Kasumi-1 (cell line): Measurements from ENCODE around the gene CUX1.

Source experiments
- DNase-seq, 2 experiments: peaks; one replicate each; lab custom pipeline; 2025; lab: John Stamatoyannopoulos, UW

Gene CUX1

DNA sequence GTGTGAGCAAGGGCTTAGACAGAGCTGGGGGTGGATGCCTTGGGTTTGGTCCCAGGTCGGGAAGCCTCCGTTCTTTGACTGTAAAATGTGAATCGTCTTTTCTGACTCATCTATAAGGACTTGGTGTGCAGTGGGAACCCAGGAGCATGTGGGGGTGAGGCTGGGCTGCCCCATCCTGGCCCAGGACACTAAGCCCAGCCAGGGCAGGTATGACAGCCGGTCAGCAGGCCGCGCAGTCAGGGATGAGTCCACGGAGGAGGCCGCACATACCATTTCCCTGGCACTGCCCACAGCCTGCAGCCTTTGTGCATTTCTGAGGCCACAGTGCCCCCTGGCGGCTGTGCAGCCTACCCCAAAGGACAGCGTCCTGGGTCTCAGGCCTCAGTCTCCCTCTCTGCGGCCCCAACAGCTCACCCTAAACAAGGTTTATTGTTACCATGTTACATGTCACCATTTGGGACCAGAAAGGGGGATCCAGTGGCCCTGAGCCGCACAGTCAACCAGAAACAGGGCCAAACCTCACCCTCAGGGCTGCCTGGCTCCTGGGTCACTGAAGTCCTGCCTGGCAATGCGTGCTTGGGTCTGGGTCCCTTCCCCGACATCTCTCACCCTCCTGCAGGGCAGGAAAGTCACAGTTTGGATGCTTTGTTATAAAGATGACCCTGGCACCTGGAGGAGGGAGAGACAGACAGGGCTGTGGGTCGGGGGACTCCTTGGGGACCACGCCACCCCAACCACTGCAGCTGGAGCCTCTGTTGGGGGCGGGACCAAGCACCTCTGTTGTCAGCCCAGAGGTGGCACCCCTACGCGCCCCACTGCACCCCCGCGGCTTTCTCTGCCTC lies 454.9 kb downstream of the CUX1 start:
- peak in 1 of 2 experiments; percentile 7 for DNase-seq

DNA sequence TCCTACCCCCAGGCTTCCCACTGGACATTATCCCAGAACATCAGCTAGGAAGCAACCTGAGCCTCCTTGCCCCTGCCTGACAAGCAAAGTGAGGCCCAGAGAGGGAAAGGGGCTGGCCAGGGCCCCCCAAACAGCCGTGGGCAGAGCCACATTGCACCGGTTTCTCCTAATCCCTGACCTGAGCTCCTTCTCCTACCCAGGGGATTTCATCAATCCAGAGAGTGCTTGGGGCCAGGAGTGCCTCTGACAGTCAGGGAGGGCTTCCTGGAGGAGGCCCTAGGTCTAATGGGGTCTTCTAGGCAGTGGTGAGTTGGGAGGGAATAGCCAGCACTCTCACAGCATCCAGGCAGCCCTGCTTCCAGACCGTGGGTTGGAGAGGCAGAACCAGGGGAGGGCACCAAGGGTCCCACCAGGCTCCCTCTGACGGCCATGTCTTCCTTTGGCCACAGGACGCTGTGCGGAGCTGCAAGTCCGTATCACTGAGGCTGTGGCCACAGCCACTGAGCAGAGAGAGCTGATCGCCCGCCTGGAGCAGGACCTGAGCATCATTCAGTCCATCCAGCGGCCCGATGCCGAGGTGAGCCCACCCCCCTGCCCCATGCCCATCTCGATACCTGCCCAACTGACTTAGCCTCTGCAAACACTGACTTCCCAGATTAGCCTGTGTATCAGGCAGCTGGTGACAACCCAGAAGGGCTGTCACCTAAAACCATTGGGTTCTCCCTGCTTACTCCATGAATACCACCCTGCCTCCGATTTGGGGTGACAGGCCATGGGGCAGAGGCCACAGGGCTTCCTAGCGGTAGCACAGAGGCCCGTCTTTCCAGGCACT lies 455.7 kb downstream of the CUX1 start:
- DNase-seq: no peak

DNA sequence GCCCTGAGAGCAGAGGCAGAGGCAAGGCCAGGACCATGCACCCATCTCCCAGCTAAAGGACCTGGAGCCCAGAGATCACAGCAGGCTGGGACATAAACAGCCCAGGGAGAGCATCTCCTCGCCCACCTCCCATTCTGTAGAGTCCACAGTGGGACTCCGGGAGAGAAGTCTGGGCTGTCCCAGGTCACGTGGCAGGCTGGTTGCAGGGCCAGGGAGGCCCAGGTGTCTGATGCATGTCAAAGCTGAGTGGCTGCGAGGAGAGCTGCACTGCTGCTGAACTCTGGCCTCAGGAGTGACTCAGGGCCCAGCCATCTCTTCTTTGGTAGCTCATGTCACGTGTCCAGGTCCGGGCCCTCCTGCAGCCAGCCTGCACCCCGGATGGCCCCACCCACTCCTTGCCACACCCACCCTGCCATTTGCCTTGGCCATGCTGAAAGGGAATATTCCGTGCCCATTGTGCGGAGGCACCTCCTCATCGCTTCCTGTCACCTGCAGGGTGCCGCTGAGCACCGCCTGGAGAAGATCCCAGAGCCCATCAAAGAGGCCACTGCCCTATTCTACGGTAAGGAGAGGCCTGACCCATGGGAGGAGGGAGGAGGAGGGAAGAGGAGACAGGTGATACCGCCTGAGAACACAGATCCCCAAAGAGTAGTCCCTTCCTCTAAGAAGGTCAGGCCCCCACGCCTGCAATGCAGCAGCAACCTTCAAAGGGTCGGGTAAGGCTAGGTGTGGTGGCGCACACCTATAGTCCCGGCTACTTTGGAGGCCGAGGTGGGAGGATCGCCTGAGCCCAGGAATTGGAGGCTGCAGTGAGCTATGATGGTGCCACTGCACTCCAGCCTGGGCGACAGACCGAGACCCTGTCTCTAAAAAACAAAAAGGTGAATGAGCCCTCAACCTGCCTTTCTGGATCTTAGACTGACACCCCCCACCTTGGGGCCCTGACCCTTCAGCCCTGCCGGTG lies 456.6 kb downstream of the CUX1 start:
- no peak for DNase-seq

DNA sequence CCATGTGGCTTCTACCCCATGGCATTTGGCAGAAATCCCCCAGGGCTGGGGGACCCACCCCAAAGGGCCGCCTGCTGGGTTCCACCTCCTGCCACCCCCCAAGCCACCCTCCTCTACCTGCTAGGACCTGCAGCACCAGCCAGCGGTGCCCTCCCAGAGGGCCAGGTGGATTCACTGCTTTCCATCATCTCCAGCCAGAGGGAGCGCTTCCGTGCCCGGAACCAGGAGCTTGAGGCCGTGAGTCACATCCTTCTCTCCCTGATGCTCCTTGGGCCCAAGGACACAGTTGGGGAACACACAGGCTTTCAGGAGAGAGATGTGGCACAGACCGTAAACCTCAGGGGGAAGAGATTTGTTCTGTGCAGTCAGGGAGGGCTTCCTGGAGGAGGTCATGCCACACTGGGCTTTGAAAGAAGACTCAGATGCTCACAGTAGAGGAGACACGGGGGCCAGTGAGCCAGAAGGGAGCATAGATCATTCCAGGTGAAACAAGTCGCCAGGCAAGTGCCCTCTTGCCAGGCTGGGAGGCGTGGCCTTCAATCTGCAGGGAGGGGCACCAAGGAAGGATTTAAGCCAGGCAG lies 457.8 kb downstream of the CUX1 start:
- no peak for DNase-seq

DNA sequence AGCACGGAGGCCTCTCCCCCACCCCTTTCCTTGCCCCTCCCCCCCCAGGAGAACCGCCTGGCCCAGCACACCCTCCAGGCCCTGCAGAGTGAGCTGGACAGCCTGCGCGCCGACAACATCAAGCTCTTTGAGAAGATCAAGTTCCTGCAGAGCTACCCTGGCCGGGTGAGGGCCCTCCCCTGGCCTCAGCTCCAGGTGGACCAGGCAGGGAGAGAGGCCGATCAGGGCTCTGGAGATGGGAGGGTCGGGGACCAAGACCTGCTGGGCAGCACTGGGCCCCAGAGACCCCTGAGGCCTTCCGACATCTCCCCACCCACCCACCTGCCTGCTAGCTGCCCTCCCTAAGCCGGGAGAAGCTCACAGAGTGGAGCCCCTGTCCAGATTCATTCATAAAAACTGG lies 460.5 kb downstream of the CUX1 start:
- no peak for DNase-seq

DNA sequence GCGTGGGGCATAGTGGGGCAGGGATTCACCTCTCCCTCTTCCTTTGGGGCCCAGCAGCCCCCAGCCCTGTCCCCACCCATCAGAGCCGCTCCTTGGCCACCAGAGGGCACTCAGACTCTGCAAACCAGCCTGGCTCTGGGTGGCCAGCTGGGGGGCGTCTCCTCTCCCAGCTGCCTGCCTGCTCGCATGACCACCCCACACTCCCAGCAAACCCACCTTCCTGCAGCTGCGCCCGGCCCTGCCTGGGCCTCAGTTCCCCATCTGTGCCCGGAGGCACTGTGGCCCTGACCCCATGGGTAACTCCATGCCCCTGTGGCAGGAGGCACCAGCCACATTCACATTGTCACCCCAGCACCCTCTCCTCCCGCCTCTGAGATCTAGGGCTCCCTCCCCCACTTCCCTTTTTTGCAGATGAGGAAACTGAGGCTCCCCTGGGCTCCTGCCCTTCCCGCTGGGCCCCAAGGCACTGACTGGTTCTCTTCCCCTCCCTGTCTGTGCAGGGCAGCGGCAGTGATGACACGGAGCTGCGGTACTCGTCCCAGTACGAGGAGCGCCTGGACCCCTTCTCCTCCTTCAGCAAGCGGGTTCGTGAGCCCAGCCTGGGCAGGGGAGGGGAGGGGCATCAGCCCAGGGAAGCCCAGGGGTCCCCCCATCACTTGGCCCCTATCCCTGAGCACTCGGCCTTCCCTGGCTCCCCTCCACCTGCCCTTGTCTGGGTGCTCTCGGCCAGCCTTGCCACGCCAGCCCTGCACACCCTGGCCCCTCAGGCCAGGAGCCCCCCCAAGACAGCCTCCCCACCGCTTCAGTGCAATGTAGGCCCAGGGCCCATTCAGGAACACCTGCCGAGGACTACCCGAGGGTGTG lies 462.3 kb downstream of the CUX1 start:
- peak; percentile 53 to 56 for DNase-seq

DNA sequence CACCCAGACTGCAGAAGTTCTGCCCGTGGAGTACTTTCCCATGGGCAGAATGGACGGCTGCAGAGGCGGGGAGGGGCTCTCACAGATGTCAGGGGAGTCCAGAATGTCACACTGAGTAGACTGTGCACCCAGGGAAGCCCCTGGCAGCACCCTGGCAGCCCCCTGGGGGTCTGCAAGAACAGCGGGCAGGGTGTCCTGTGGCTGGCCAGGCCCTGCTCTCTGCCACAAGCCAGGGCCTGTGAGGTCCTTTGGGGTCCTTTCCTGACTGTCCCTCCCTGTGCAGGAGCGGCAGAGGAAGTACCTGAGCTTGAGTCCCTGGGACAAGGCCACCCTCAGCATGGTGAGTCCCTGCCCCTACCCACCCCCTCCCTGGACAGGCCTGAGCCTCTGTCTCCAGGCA lies 463.1 kb downstream of the CUX1 start:
- DNase-seq: no peak

DNA sequence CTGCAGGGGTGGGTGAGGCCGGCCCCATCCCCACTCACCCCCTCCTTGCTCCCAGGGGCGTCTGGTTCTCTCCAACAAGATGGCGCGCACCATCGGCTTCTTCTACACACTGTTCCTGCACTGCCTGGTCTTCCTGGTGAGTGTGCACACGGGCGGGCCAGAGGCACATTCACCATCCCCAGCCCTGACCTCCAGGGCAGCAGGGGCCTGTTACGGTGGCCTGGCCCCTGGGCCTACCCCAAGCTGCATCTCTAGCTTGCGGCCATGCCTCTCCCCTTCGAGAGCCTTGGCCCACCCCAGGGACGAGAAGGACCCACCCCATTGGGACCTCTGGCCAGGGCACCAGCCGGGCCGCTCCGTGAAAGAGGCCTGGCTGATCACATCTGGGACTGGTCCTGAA lies 464.4 kb downstream of the CUX1 start:
- no peak for DNase-seq

DNA sequence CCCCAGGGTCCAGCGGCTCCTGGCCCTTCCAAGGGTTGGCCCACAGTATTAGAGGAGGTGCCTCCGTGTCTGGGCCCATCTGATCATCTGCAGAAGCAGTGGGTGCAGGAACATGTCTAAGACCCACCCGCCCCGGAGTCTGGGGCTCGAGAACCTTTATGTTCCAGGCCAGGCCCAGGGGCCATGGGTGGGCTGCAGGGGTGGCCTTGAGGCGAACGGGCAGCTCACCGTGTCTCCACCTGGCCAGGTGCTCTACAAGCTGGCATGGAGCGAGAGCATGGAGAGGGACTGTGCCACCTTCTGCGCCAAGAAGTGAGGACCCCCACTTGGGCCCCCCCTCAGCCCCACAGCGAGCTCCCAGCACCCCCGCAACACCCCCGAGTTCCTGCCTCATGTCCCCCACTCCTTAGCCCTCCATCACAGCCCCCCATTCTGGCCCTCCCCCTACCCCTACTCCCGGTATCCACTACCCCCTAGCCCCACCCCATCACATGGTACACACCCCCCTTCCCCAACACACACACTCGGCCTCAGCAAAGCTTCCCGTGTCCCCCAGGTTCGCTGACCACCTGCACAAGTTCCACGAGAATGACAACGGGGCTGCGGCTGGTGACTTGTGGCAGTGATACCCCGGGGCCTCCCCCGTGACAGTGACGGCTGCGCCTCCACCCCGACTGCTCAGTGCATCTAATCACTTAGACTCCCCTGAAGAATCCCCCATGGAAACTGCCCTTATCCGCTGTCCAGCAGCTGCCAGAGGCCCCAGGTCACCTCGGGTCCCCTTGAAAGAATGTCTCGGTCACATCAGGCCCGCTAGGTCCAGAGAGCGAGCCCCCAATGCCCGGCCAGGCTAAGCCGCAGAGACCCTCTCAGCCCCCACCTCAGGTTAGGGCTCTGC lies 465.3 kb downstream of the CUX1 start:
- no peak for DNase-seq

DNA sequence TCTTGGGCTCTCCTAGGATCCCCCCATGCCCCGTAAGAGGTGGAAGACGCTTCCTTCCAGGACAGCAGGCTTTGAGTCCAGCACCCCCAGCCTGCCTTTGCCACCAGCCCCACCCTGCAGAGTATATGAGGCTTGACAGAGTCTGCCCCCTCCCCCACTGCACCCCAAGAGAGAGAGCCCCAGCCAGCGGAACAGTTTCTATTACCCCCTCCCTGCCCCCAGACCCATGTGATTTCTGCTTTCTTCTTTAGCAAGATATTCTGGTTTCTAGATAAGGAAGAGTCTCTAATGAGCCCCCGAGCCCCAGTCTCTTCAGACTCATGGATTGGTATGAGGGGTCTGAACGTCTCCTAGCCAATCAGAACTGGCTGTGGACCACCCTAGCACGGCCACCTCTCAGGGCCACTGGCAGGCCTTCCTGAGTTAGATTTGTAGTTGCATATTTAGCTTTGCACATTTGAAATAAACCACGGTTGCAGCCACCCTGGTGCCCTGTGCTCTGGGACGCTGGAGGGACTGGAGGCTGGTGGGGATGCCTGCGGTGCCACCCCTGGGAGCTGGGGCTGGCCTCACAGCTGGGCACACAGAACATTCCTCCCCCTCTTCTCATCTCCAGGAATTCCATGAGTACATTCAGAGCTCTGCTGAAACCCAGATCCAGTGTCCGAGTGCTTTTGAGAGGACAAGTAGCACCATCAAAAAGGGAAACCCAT lies 466.2 kb downstream of the CUX1 start:
- DNase-seq: no peak

DNA sequence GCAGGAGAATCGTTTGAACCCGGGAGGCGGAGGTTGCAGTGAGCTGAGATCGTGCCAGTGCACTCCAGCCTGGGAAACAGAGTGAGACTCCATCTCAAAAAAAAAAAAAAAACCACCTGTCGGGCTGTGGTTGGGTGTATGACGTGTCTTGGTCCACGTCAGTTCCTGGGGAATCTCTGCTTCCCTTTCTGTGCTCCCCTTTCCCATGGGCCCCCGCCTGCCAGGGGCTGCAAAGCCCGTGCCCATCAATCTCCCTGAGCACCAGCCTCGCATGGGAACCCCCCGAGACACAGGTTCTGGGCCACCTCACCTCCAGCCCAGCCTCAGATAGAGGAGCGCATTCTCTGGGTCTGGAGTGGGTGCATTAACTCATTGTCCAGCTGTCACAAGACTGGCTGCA lies 467.0 kb downstream of the CUX1 start:
- no peak for DNase-seq

DNA sequence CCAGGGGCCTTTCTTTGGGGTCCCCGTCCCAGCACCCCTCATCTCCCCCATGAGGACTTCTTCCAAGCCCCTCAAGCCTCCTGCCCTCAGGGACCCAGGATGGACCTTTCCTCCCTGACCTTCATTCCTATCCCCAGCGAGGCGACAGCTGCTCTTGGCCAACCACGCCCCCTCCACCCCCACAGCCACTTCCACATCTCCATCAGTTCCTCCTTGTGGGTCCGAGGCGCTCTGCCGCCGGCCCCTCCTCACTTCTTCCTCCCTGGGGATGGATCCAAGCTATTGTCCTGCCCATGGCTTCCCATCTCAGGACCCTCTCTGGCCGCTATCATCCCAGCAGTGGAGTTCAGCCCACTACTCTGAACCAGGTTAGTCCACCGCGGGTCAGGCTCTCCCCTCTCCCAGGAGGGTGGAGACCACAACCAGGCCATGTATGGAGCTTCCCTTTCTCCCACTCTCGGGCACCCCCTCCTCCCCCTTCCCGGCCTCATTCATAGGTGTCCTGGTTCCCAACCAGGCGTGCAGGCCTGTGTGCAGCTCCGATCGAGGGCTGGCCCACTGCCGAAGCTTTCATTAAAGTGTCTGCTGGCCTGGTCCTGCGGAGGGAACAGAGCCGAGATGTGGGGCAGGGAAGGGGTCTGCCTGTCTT lies 467.6 kb downstream of the CUX1 start:
- peak; percentile 61 to 72 for DNase-seq

DNA sequence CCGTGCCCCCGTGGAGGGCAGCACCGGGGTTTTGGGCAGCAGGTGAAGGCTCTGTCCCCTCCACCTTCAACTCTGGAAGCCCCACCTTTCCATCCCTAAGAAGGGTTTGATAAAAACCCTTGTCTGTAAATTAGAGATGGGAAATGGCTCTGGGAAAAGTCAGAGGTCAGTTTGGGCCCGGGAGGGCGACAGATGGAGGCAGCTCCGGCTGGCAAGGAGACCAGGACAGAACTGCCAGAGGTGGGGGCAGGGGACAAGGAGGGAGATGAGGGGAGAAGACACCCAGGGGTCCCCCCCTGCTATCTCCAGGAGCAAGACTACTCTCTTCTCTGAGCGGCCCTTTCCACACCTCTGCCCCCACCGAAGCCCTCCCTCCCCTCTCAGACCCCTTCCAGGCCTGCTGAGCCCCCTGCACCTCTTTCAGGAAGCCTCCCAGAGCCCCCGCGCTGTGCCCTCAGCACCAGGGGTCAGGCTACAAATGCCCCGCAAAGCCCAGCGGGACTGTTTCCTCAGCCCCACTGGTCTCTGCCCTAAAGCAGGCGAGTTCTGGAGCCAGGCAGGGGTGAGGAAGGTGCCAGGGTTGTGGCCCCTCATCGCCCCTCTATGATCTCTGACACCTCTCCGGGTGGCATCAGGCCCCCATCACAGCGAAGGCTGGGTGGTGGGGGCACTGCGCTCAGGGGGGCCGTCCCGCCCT lies 468.3 kb downstream of the CUX1 start:
- DNase-seq: peak in 1 of 2 experiments; percentile 31

DNA sequence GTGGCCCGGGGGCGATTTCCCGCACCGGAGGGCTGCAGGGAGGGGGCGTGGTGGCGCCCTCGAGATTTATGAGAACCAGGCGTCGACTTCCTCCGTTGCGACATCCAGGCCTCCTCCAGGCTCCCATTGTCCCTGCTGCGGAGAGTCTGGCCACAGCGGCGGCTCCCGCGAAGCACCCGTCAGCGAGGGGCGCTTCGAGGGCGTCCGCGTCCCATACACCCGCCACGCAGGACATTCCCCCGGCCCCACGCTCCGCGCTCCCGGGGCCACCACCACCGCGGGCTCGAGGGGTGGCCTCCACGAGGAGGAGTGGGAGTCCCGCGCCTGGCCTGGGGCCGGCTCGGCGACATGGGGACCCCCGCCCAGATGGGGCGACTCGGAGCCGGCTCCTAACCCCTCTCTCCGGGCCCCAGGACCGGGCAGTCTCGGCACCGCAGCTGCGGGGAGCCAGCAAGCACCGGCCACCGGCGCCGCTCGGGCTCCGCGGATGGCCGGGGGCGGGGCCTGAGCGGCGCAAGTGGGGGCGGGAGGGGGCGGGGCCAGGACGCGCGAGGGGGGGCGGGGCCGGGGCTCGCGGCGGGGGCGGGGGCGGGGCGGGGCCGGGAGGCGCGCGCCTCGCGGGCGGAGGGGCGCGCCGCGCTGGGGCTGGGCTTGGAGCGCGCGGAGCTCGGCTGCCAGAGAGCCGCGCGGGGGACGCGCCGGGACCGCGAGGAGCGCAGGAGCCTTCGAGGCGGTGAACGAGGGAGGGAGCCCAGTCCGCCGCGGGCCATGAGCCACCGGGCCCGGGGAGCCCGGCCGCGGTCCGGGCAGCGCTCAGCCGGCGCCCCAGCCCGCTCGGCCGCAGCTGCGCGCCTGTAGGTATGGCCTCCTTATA lies 469.0 kb downstream of the CUX1 start, which contains the start of gene SH2B2:
SH2B2 (plus strand) TSS at position 632 of the 874 bp plus-strand sequence. CDS start 13,683 bp downstream, outside the sequence.
- peak; percentile 67 to 72 for DNase-seq

DNA sequence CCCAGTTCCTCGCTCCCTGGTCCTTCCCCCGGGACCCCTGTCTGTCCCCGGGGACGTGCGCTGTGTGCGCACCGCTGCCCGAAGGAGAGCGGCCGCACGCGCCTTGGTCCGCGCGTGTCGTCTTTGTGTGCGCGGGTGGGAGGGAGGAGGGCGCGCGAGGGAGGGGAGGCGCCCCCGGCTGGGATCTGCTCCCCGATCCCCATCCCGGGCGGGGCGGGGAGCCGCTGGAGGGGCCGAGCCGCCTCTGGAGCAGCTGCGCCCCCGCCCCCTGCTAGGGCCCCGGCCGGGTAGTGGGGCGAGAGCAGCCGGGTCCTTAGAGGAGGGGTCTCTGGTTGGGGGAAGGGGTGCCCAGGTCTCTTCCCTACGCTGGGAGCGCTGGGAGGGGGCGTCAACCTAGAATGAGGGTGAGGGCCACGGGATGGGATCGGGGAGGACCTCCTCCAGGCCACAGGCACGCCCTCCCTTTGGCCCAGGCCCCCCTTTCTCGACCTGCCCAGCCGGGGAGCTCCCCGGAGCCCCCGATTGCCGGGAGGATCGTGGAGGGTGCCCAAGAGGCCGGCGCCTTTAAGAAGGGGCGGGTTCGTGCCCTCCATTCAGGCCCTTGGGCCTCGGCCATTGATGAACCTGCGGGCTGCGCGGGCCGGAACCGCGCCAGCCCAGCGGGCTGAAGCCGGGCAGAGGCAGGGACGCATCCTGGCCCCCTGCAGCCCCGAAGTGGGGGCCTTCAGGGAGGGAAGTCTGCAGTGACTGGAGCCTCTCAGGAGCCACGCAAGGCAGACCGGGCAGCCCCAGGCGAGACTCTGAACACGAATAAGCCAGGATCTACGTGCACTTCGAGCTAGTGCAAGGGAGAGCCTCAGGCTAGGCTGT lies 469.9 kb downstream of the CUX1 start:
- peak in 1 of 2 experiments; percentile 22 for DNase-seq

DNA sequence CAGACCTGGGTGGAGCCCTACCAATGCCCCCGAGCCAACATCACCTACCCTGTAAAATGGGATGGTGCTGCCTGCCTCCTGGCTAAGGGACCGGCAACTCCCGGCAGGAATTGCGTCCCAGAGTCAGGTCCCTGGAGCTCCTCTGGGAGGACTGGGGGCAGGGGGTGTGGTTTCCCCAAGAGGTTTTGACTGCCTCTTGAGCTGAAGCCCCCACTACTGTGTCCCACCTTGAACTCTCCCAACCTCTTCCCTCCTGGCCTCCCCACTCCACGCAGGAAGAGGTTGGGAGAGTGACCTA lies 470.5 kb downstream of the CUX1 start:
- no peak for DNase-seq
